ENCODE measurements around the gene PCSK5. TPM values are rescaled to one million over a fixed set of nuclear protein-coding genes. Genes with fewer than 3 reads are reported as not detected.

The PCSK5 gene
- total RNA-seq, 1 experiment from 2014 or later = 6.9 TPM

- no peak overlapping the region for H3K27ac ChIP-seq (ENCODE audit: low read depth, low read length)
- BruUV-seq (replicated peaks) = no TSS peak
Observed at GRCh38 chr9:76310991-76311390, 420.5 kb downstream of the PCSK5 start.

More at GRCh38 chr9:76310991-76311390, 420.5 kb downstream of the PCSK5 start:
- Histone ChIP-seq H3K9me3 (ENCODE audit: control insufficient read depth in 1 of 2, insufficient read depth in 1 of 2, low read depth in 1 of 2, low read length in 2 of 2) (no peaks in the 10 kb centered on the region), H2AFZ (ENCODE audit: low read depth, low read length, poor library complexity, severe bottlenecking) (no peak overlapping the region), H3K4me2 (ENCODE audit: low read length) (no peak overlapping the region), H3K36me3 (ENCODE audit: control insufficient read depth in 1 of 2, insufficient read depth in 2 of 2, low read length in 2 of 2) (no peaks in the 10 kb centered on the region), H3K4me1 (ENCODE audit: control insufficient read depth in 1 of 2, insufficient read depth in 2 of 2, low read length in 2 of 2) (no peaks in the 10 kb centered on the region), H3K27me3 (ENCODE audit: insufficient read depth, low read length) (no peaks in the 10 kb centered on the region), H3K4me3 (replicated peaks in 1 of 2; ENCODE audit: low read depth in 1 of 2, low read length in 2 of 2) (no peak overlapping the region), H4K20me1 (ENCODE audit: insufficient read depth) (no peaks in the 10 kb centered on the region), H3K9ac (ENCODE audit: low read length) (no peak overlapping the region), H3K9me2 (ENCODE audit: insufficient read depth) (no peaks in the 10 kb centered on the region), H3K79me2 (ENCODE audit: insufficient read depth, low read length) (no peaks in the 10 kb centered on the region)
- no peak for TF ChIP-seq ZFX (IDR thresholded peaks at IDR 0.05)
- no peak for TF ChIP-seq REST (IDR thresholded peaks at IDR 0.05; ENCODE audit: low read depth)
- RAD21 ChIA-PET (ENCODE audit: low non-redundant PET in 1 of 2, low total read pairs in 2 of 2, uncharacterized antibody in 2 of 2, unreplicated experiment in 2 of 2) = no interaction called here
- intact Hi-C loops (cut with micrococcal nuclease) = no loop called here
- POLR2A ChIA-PET = no interaction called here
- CTCF ChIA-PET = no interaction called here
- ATAC-seq (no peak), DNase-seq (ENCODE audit: low read depth, low spot score) (no peak)
